ENCODE data around the gene ITGAE. TPM values are rescaled to one million over a fixed set of nuclear protein-coding genes. Genes with fewer than 3 reads are reported as not detected.
A peak's percentile ranks its signal among the peaks of the same experiment; 100 is the strongest.

Gene ITGAE
- total and polyA plus RNA-seq, 7 experiments from 2014 or later: 16.3 to 44.9 (median 23.6) TPM

GRCh38 chr17:3812771-3813170 lies 11.8 kb upstream of the ITGAE start:
- Histone ChIP-seq H3K36me3 (ENCODE audit: control insufficient read depth in 2 of 3, insufficient read depth in 3 of 3, low read length in 3 of 3) (peaks cover 14 to 81% (median 26%) of the 10 kb centered on the region in 3 experiments), H3K9me3 (ENCODE audit: control insufficient read depth in 2 of 3, low read length in 3 of 3) (no peaks in the 10 kb centered on the region), H3K27me3 (ENCODE audit: control insufficient read depth in 2 of 2, insufficient read depth in 2 of 2, low read length in 2 of 2) (no peaks in the 10 kb centered on the region), H3K27ac (ENCODE audit: low read depth, low read length) (no peak overlapping the region), H3K4me3 (ENCODE audit: low read length) (no peak overlapping the region), H3K4me1 (ENCODE audit: control insufficient read depth in 2 of 2, insufficient read depth in 2 of 2, low read length in 2 of 2) (no peaks in the 10 kb centered on the region)
- Mint-ChIP-seq H3K9me3 (no peaks in the 10 kb centered on the region), H3K4me3 (no peak overlapping the region), H3K27ac (peak overlapping the region in 1 of 9 donors; percentile 62), H3K36me3 (peaks cover 9 to 57% (median 21%) of the 10 kb centered on the region in 5 donors), H3K4me1 (peaks cover 0 to 8% (median 0%) of the 10 kb centered on the region in 7 donors), H3K27me3 (no peaks in the 10 kb centered on the region)
- ChIA-PET POLR2A (no interaction called here), CTCF (interaction anchor here (1.3 kb wide), 1 partner anchor 75 kb away, joined by 5 read pairs; no protein-coding TSS in a partner anchor)
- DNase-seq: no peak
- no peak for ATAC-seq
- intact Hi-C loops (cut with micrococcal nuclease): no loop called here

- Histone ChIP-seq H3K4me1 (ENCODE audit: control insufficient read depth in 2 of 2, insufficient read depth in 2 of 2, low read length in 2 of 2) (no peaks in the 10 kb centered on the region), H3K9me3 (ENCODE audit: control insufficient read depth in 2 of 3, low read length in 3 of 3) (no peaks in the 10 kb centered on the region), H3K27ac (ENCODE audit: low read depth, low read length) (no peak overlapping the region), H3K36me3 (ENCODE audit: control insufficient read depth in 2 of 3, insufficient read depth in 3 of 3, low read length in 3 of 3) (peaks cover 14 to 81% (median 26%) of the 10 kb centered on the region in 3 experiments), H3K27me3 (ENCODE audit: control insufficient read depth in 2 of 2, insufficient read depth in 2 of 2, low read length in 2 of 2) (no peaks in the 10 kb centered on the region), H3K4me3 (ENCODE audit: low read length) (no peak overlapping the region)
- ATAC-seq: no peak
- DNase-seq: no peak
- CTCF ChIA-PET: interaction anchor here (1.3 kb wide), 1 partner anchor 74 kb away, joined by 5 read pairs; no protein-coding TSS in a partner anchor
- H3K4me1 Mint-ChIP-seq: peaks cover 0 to 10% (median 0%) of the 10 kb centered on the region in 7 donors
- H3K4me3 Mint-ChIP-seq: no peak overlapping the region
- H3K27me3 Mint-ChIP-seq: no peaks in the 10 kb centered on the region
- POLR2A ChIA-PET: no interaction called here
- H3K9me3 Mint-ChIP-seq: no peaks in the 10 kb centered on the region
- H3K36me3 Mint-ChIP-seq: peaks cover 9 to 59% (median 21%) of the 10 kb centered on the region in 5 donors
- H3K27ac Mint-ChIP-seq: peak overlapping the region in 1 of 9 donors; percentile 10
- intact Hi-C loops (cut with micrococcal nuclease): no loop called here
Measured at GRCh38 chr17:3812284-3812683, 11.3 kb upstream of the ITGAE start.

- CTCF ChIA-PET: no interaction called here
- no peaks in the 10 kb centered on the region for H3K9me3 Mint-ChIP-seq
- no peak for ATAC-seq
Measured at GRCh38 chr17:3810019-3810418, 9.0 kb upstream of the ITGAE start.

GRCh38 chr17:3809135-3809534 lies 8.1 kb upstream of the ITGAE start:
- Histone ChIP-seq H3K27ac (ENCODE audit: low read depth, low read length) (no peak overlapping the region), H3K36me3 (ENCODE audit: control insufficient read depth in 2 of 3, insufficient read depth in 3 of 3, low read length in 3 of 3) (peaks cover 5 to 56% (median 5%) of the 10 kb centered on the region in 3 experiments), H3K4me1 (ENCODE audit: control insufficient read depth in 2 of 2, insufficient read depth in 2 of 2, low read length in 2 of 2) (no peaks in the 10 kb centered on the region), H3K27me3 (ENCODE audit: control insufficient read depth in 2 of 2, insufficient read depth in 2 of 2, low read length in 2 of 2) (no peaks in the 10 kb centered on the region), H3K9me3 (ENCODE audit: control insufficient read depth in 2 of 3, low read length in 3 of 3) (no peaks in the 10 kb centered on the region), H3K4me3 (ENCODE audit: low read length) (no peak overlapping the region)
- H3K36me3 Mint-ChIP-seq: peaks cover 6 to 45% (median 16%) of the 10 kb centered on the region in 5 donors
- no peak for ATAC-seq
- no peak for DNase-seq
- H3K4me1 Mint-ChIP-seq: peaks cover 0 to 21% (median 0%) of the 10 kb centered on the region in 7 donors
- H3K27ac Mint-ChIP-seq: no peak overlapping the region
- H3K9me3 Mint-ChIP-seq: no peaks in the 10 kb centered on the region
- no peak overlapping the region for H3K4me3 Mint-ChIP-seq
- no peaks in the 10 kb centered on the region for H3K27me3 Mint-ChIP-seq
- ChIA-PET POLR2A (no interaction called here), CTCF (no interaction called here)
- intact Hi-C loops (cut with micrococcal nuclease): no loop called here

More at GRCh38 chr17:3810019-3810418, 9.0 kb upstream of the ITGAE start:
- no peaks in the 10 kb centered on the region for H3K4me1 ChIP-seq (ENCODE audit: control insufficient read depth in 2 of 2, insufficient read depth in 2 of 2, low read length in 2 of 2)
- intact Hi-C loops (cut with micrococcal nuclease): no loop called here
- peak overlapping the region in 3 of 9 donors; percentile 3 to 42 (median 29) for H3K27ac Mint-ChIP-seq
- no peak overlapping the region for H3K4me3 Mint-ChIP-seq
- no peaks in the 10 kb centered on the region for H3K27me3 ChIP-seq (ENCODE audit: control insufficient read depth in 2 of 2, insufficient read depth in 2 of 2, low read length in 2 of 2)
- no peak overlapping the region for H3K27ac ChIP-seq (ENCODE audit: low read depth, low read length)
- H3K36me3 ChIP-seq (ENCODE audit: control insufficient read depth in 2 of 3, insufficient read depth in 3 of 3, low read length in 3 of 3): peaks cover 5 to 65% (median 11%) of the 10 kb centered on the region in 3 experiments
- H3K27me3 Mint-ChIP-seq: no peaks in the 10 kb centered on the region
- DNase-seq: no peak
- H3K9me3 ChIP-seq (ENCODE audit: control insufficient read depth in 2 of 3, low read length in 3 of 3): no peaks in the 10 kb centered on the region
- H3K36me3 Mint-ChIP-seq: peaks cover 9 to 51% (median 16%) of the 10 kb centered on the region in 5 donors
- POLR2A ChIA-PET: interaction anchor here (0.6 kb wide), 1 partner anchor 117 kb away, joined by 3 read pairs; no protein-coding TSS in a partner anchor
- no peak overlapping the region for H3K4me3 ChIP-seq (ENCODE audit: low read length)
- peaks cover 0 to 14% (median 0%) of the 10 kb centered on the region in 7 donors for H3K4me1 Mint-ChIP-seq

- Histone ChIP-seq H3K4me1 (ENCODE audit: control insufficient read depth in 2 of 2, insufficient read depth in 2 of 2, low read length in 2 of 2) (no peaks in the 10 kb centered on the region), H3K36me3 (ENCODE audit: control insufficient read depth in 2 of 3, insufficient read depth in 3 of 3, low read length in 3 of 3) (peaks cover 5 to 52% (median 5%) of the 10 kb centered on the region in 3 experiments), H3K27ac (ENCODE audit: low read depth, low read length) (no peak overlapping the region), H3K9me3 (ENCODE audit: control insufficient read depth in 2 of 3, low read length in 3 of 3) (no peaks in the 10 kb centered on the region), H3K4me3 (ENCODE audit: low read length) (no peak overlapping the region), H3K27me3 (ENCODE audit: control insufficient read depth in 2 of 2, insufficient read depth in 2 of 2, low read length in 2 of 2) (no peaks in the 10 kb centered on the region)
- DNase-seq: no peak
- Mint-ChIP-seq H3K4me3 (no peak overlapping the region), H3K27ac (peak overlapping the region in 2 of 9 donors; percentile 1 to 65), H3K27me3 (no peaks in the 10 kb centered on the region), H3K36me3 (peaks cover 6 to 45% (median 16%) of the 10 kb centered on the region in 5 donors), H3K9me3 (no peaks in the 10 kb centered on the region), H3K4me1 (peaks cover 0 to 24% (median 0%) of the 10 kb centered on the region in 7 donors)
- POLR2A ChIA-PET: no interaction called here
- intact Hi-C loops (cut with micrococcal nuclease): no loop called here
- CTCF ChIA-PET: no interaction called here
- ATAC-seq: no peak
Measured at GRCh38 chr17:3808701-3809100, 7.7 kb upstream of the ITGAE start.

- Mint-ChIP-seq H3K36me3 (peaks cover 4 to 24% (median 16%) of the 10 kb centered on the region in 5 donors), H3K4me3 (no peak overlapping the region), H3K27ac (peak overlapping the region in 4 of 9 donors; percentile 26 to 53 (median 46)), H3K9me3 (no peaks in the 10 kb centered on the region), H3K27me3 (no peaks in the 10 kb centered on the region), H3K4me1 (peaks cover 0 to 33% (median 0%) of the 10 kb centered on the region in 7 donors)
- intact Hi-C loops (cut with micrococcal nuclease): no loop called here
- Histone ChIP-seq H3K4me1 (ENCODE audit: control insufficient read depth in 2 of 2, insufficient read depth in 2 of 2, low read length in 2 of 2) (no peaks in the 10 kb centered on the region), H3K36me3 (ENCODE audit: control insufficient read depth in 2 of 3, insufficient read depth in 3 of 3, low read length in 3 of 3) (peaks cover 2 to 26% (median 5%) of the 10 kb centered on the region in 3 experiments), H3K4me3 (ENCODE audit: low read length) (no peak overlapping the region), H3K27ac (ENCODE audit: low read depth, low read length) (no peak overlapping the region), H3K27me3 (ENCODE audit: control insufficient read depth in 2 of 2, insufficient read depth in 2 of 2, low read length in 2 of 2) (no peaks in the 10 kb centered on the region), H3K9me3 (ENCODE audit: control insufficient read depth in 2 of 3, low read length in 3 of 3) (no peaks in the 10 kb centered on the region)
- DNase-seq (no peak), ATAC-seq (no peak)
- ChIA-PET POLR2A (no interaction called here), CTCF (no interaction called here)
Measured at GRCh38 chr17:3805581-3805980, 4.6 kb upstream of the ITGAE start.

GRCh38 chr17:3804503-3804931 lies 3.5 kb upstream of the ITGAE start:
- ChIA-PET CTCF (interaction anchor here (1.5 kb wide), 1 partner anchor 23 kb away, joined by 4 read pairs; no protein-coding TSS in a partner anchor), POLR2A (no interaction called here)
- intact Hi-C loops (cut with micrococcal nuclease): no loop called here
- no peaks in the 10 kb centered on the region for H3K9me3 Mint-ChIP-seq
- no peaks in the 10 kb centered on the region for H3K27me3 Mint-ChIP-seq
- Histone ChIP-seq H3K4me3 (ENCODE audit: low read length) (no peak overlapping the region), H3K36me3 (ENCODE audit: control insufficient read depth in 2 of 3, insufficient read depth in 3 of 3, low read length in 3 of 3) (peaks cover 0 to 17% (median 5%) of the 10 kb centered on the region in 3 experiments), H3K27ac (ENCODE audit: low read depth, low read length) (no peak overlapping the region), H3K9me3 (ENCODE audit: control insufficient read depth in 2 of 3, low read length in 3 of 3) (no peaks in the 10 kb centered on the region), H3K4me1 (ENCODE audit: control insufficient read depth in 2 of 2, insufficient read depth in 2 of 2, low read length in 2 of 2) (no peaks in the 10 kb centered on the region), H3K27me3 (ENCODE audit: control insufficient read depth in 2 of 2, insufficient read depth in 2 of 2, low read length in 2 of 2) (no peaks in the 10 kb centered on the region)
- DNase-seq: no peak
- H3K4me1 Mint-ChIP-seq: peaks cover 0 to 30% (median 0%) of the 10 kb centered on the region in 7 donors
- H3K27ac Mint-ChIP-seq: peak overlapping the region in 4 of 9 donors; percentile 16 to 32 (median 24)
- no peak for ATAC-seq
- peaks cover 0 to 17% (median 9%) of the 10 kb centered on the region in 5 donors for H3K36me3 Mint-ChIP-seq
- H3K4me3 Mint-ChIP-seq: no peak overlapping the region

Data from naive thymus-derived CD4-positive, alpha-beta T cell (primary cell).